Suprapubic skin (tissue), 4 donors: ENCODE data around the gene IFFO2. TPM values are rescaled to one million over a fixed set of nuclear protein-coding genes. Genes with fewer than 3 reads are reported as not detected.

Experiments used
- DNase-seq, 2 donors: peaks; one replicate each; pipeline ENCODE4 v3.0.0-alpha.2; 2019; ENCODE audit warnings: low spot score in 2 of 2
- H3K27ac ChIP-seq: fragments of 200-600 bp; sonication (generic); one replicate; pipeline ENCODE4 v1.5.1; 2019
- H3K27me3 ChIP-seq: fragments of 200-600 bp; sonication (generic); one replicate; pipeline ENCODE4 v1.5.1; 2019
- H3K36me3 ChIP-seq: fragments of 200-600 bp; sonication (generic); one replicate; pipeline ENCODE4 v1.5.1; 2019
- H3K4me1 ChIP-seq: fragments of 200-600 bp; sonication (generic); one replicate; pipeline ENCODE4 v1.5.1; 2019
- H3K4me3 ChIP-seq: fragments of 200-600 bp; sonication (generic); one replicate; pipeline ENCODE4 v1.5.1; 2019; ENCODE audit warnings: mild to moderate bottlenecking
- H3K9me3 ChIP-seq: fragments of 200-600 bp; sonication (generic); one replicate; pipeline ENCODE4 v1.5.1; 2019
- CTCF ChIP-seq, 2 donors: fragments of 200-600 bp in 1 of 2; fragments of 450-650 bp in 1 of 2; sonication (generic) in 1 of 2; IDR thresholded peaks; one replicate each; pipeline ENCODE4 v1.5.1; 2016 to 2019; ENCODE audit warnings: antibody characterized with exemption in 2 of 2, mild to moderate bottlenecking in 1 of 2, moderate library complexity in 1 of 2
- EP300 ChIP-seq: sonication (generic); formaldehyde crosslinking; IDR thresholded peaks from one replicate; pipeline ENCODE4 v1.6.1; 2017; ENCODE audit warnings: antibody characterized with exemption
- POLR2A ChIP-seq, 2 donors: fragments of 450-650 bp; IDR thresholded peaks; one replicate each; pipeline ENCODE4 v1.6.1; 2017; ENCODE audit warnings: antibody characterized with exemption in 2 of 2, mild to moderate bottlenecking in 2 of 2, moderate library complexity in 2 of 2
- POLR2AphosphoS5 ChIP-seq, 3 donors: sonication (generic); formaldehyde crosslinking; IDR thresholded peaks; one replicate each; pipeline ENCODE4 v1.6.1; 2017; ENCODE audit warnings: antibody characterized with exemption in 3 of 3
- WGBS: methylation state at CpG from one replicate; pipeline ENCODE4 v1.1.5; 2018; 5-methylcytosine and 5-hydroxymethylcytosine counted together
- total RNA-seq, 4 donors: library from RNA; depleted of rRNA; stranded (reverse); fragments of >200 nt; gene quantifications; one replicate each; pipeline ENCODE4 v1.1.0, GENCODE V29; 2016

Gene IFFO2
- total RNA-seq, 4 donors from 2014 or later: 327 to 569 (median 449) TPM

- Histone ChIP-seq H3K9me3 (no peaks in the 10 kb centered on the region), H3K36me3 (peaks cover 7% of the 10 kb centered on the region), H3K27me3 (no peaks in the 10 kb centered on the region), H3K4me1 (peaks cover 81% of the 10 kb centered on the region), H3K27ac (peak overlapping the region; percentile 34), H3K4me3 (no peak overlapping the region)
- TF ChIP-seq POLR2AphosphoS5 (IDR thresholded peaks at IDR 0.05): no peak
- no peak for TF ChIP-seq POLR2A (IDR thresholded peaks at IDR 0.05)
- no peak for TF ChIP-seq CTCF (IDR thresholded peaks at IDR 0.05)
- TF ChIP-seq EP300: no peak
- no peak for DNase-seq
- WGBS: 64% methylated on average over 6 of the region's 7 CpGs
These were observed 16.8 kb downstream of the IFFO2 start for GRCh38 chr1:18939398-18940302.

- peaks cover 8% of the 10 kb centered on the region for H3K36me3 ChIP-seq
- WGBS: 49% methylated on average over 2 of the region's 2 CpGs
- no peak for DNase-seq
- TF ChIP-seq EP300: no peak
- TF ChIP-seq CTCF (IDR thresholded peaks at IDR 0.05): no peak
- TF ChIP-seq POLR2A (IDR thresholded peaks at IDR 0.05): no peak
- TF ChIP-seq POLR2AphosphoS5 (IDR thresholded peaks at IDR 0.05): no peak
- H3K4me1 ChIP-seq: peaks cover 72% of the 10 kb centered on the region
- H3K27ac ChIP-seq: peak overlapping the region; percentile 34
- H3K4me3 ChIP-seq: no peak overlapping the region
- H3K27me3 ChIP-seq: no peaks in the 10 kb centered on the region
- H3K9me3 ChIP-seq: no peaks in the 10 kb centered on the region
These were observed 17.8 kb downstream of the IFFO2 start for GRCh38 chr1:18938707-18939070.

GRCh38 chr1:18938008-18938706, 18.3 kb downstream of the IFFO2 start:
- H3K27me3 ChIP-seq: no peaks in the 10 kb centered on the region
- peak overlapping the region; percentile 34 for H3K27ac ChIP-seq
- no peak overlapping the region for H3K4me3 ChIP-seq
- peaks cover 72% of the 10 kb centered on the region for H3K4me1 ChIP-seq
- no peaks in the 10 kb centered on the region for H3K9me3 ChIP-seq
- 84% methylated on average over 5 of the region's 14 CpGs for WGBS
- TF ChIP-seq POLR2A (IDR thresholded peaks at IDR 0.05) (no peak), CTCF (IDR thresholded peaks at IDR 0.05) (no peak), EP300 (no peak), POLR2AphosphoS5 (IDR thresholded peaks at IDR 0.05) (no peak)
- no peak for DNase-seq
- H3K36me3 ChIP-seq: peaks cover 8% of the 10 kb centered on the region

GRCh38 chr1:18937539-18937938, 18.9 kb downstream of the IFFO2 start:
- H3K36me3 ChIP-seq: peaks cover 8% of the 10 kb centered on the region
- no peaks in the 10 kb centered on the region for H3K27me3 ChIP-seq
- TF ChIP-seq POLR2A (IDR thresholded peaks at IDR 0.05) (no peak), POLR2AphosphoS5 (IDR thresholded peaks at IDR 0.05) (no peak), CTCF (IDR thresholded peaks at IDR 0.05) (no peak), EP300 (no peak)
- H3K4me3 ChIP-seq: no peak overlapping the region
- H3K4me1 ChIP-seq: peaks cover 72% of the 10 kb centered on the region
- peak overlapping the region; percentile 24 for H3K27ac ChIP-seq
- no peak for DNase-seq
- H3K9me3 ChIP-seq: no peaks in the 10 kb centered on the region
- WGBS: 97% methylated on average over 4 of the region's 8 CpGs

GRCh38 chr1:18936814-18937481, 19.5 kb downstream of the IFFO2 start:
- Histone ChIP-seq H3K9me3 (no peaks in the 10 kb centered on the region), H3K27ac (peak overlapping the region; percentile 24), H3K4me1 (peaks cover 72% of the 10 kb centered on the region), H3K4me3 (no peak overlapping the region), H3K27me3 (no peaks in the 10 kb centered on the region), H3K36me3 (peaks cover 8% of the 10 kb centered on the region)
- WGBS: 65% methylated on average over 11 of the region's 11 CpGs
- DNase-seq: no peak
- TF ChIP-seq EP300 (no peak), POLR2AphosphoS5 (IDR thresholded peaks at IDR 0.05) (no peak), CTCF (IDR thresholded peaks at IDR 0.05) (no peak), POLR2A (IDR thresholded peaks at IDR 0.05) (no peak)
